Activated CD8-positive, alpha-beta memory T cell treated with anti-CD3 and anti-CD28 coated beads, Interleukin-2, amount 10 ng/mL, durations not matched to agents 7 days and 5 days (primary cell): ENCODE data around the gene IL1B. TPM values are rescaled to one million over a fixed set of nuclear protein-coding genes. Genes with fewer than 3 reads are reported as not detected.

Experiments
- ATAC-seq: fragments of 150-1000 bp; cut with Tn5 transposase; one replicate; pipeline ENCODE4 v1.10.0; 2021; ENCODE audit warnings: moderate library complexity
- CTCF ChIA-PET: fragments of 350-600 bp; sonication (Branson Sonifier 250); formaldehyde crosslinking; loops from one replicate; lab custom pipeline; 2021; ENCODE audit warnings: antibody characterized with exemption; lab: Charles Lee
- DNase-seq: peaks from one replicate; pipeline ENCODE4 v3.0.0-alpha.2; 2020
- H3K27ac Mint-ChIP-seq: one replicate; pipeline ENCODE4 v1.8.0; 2021; ENCODE audit warnings: mild to moderate bottlenecking, mixed read lengths
- H3K27me3 Mint-ChIP-seq: one replicate; pipeline ENCODE4 v1.8.0; 2021; ENCODE audit warnings: mixed read lengths
- H3K36me3 Mint-ChIP-seq: one replicate; pipeline ENCODE4 v1.8.0; 2021; ENCODE audit warnings: mild to moderate bottlenecking, mixed read lengths
- H3K4me1 Mint-ChIP-seq: one replicate; pipeline ENCODE4 v1.8.0; 2021; ENCODE audit warnings: mixed read lengths
- H3K4me3 Mint-ChIP-seq: one replicate; pipeline ENCODE4 v1.8.0; 2021; ENCODE audit warnings: mild to moderate bottlenecking, moderate library complexity, mixed read lengths
- H3K9me3 Mint-ChIP-seq: one replicate; pipeline ENCODE4 v1.8.0; 2022; ENCODE audit warnings: low read depth, mixed read lengths
- total RNA-seq, 2 experiments: library from RNA; stranded (reverse); gene quantifications; one replicate each; pipeline ENCODE4 v1.2.3, GENCODE V29; 2021

Gene IL1B
- total RNA-seq, 2 experiments from 2014 or later = 0.14 TPM; not detected in 1

DNA sequence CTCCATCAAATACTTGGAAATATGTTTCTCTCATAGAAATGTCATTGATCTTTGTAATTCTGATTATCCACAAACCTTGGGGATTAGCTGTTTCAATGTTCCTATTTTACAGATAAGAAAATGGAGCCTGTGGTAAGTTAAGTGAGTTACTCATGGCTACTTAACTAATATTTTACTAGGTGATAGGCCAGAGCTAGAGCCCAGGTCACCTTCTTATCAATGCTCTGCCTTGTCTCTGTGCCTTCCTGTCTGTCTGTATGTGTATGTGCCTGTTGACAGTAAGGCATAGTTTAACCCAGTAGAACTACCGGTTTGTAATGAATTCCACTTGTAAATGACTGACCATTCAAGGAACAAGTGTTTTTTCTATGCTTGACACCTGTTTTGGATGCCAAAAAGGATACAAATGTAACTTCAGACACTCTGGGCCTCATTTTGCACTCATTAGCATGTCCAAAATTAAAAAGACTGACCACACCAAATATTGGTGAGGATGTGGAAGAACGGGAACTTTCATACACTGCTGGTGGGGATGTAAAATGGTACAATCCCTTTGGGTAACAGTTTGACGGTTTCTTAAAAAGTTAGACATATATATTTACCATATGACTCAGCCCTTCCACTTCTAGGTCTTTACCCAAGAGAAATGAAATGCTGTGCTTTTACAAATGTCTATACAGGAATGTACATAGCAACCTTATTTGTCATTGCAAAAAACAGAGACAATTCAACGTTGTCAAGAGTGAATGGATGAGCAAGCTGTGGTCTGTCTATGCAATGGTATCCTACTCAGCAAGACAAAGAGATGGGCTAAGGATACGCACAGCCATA, 32.7 kb downstream of the IL1B start:
- H3K4me3 Mint-ChIP-seq = no peak overlapping the region
- no peaks in the 10 kb centered on the region for H3K27me3 Mint-ChIP-seq
- peaks cover 44% of the 10 kb centered on the region for H3K4me1 Mint-ChIP-seq
- CTCF ChIA-PET = no interaction called here
- H3K27ac Mint-ChIP-seq = peak overlapping the region; percentile 66
- peaks cover 11% of the 10 kb centered on the region for H3K9me3 Mint-ChIP-seq
- H3K36me3 Mint-ChIP-seq = peaks cover 22% of the 10 kb centered on the region
- peak; percentile 69 for ATAC-seq
- no peak for DNase-seq

DNA sequence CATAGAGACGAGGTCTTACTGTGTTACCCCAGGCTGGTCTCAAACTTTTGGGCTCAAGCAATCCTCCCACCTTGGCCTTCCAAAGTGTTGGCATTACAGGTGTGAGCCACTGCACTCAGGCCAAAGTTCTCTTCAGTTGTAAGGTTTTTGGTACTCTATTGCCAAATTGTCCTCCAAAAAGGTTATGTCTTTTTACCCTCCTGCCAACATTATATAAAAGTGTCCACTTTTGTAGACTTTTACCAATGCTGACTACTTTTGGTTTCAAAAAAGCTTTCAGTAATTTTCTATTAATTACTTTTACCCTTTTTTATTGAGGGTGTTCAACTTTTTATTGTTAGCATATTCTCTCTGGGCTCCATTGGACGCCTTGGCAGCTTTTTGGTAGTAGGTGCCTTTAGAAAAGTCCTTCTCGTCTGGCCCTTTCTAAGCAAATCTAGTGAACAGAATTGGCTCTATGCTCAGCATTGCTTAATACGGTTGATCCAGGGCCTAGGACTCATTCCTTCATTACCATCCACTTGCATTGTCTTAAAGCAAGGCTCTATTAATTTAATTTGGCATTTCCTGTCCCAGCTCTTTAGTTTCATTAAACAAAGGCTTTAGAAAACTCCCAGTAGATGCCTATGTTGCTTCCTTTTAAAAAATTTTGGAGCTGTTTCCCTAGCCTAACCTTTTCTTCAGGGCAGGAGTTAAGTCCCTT, 35.5 kb downstream of the IL1B start:
- peaks cover 27% of the 10 kb centered on the region for H3K36me3 Mint-ChIP-seq
- peaks cover 43% of the 10 kb centered on the region for H3K4me1 Mint-ChIP-seq
- no peak for DNase-seq
- no peaks in the 10 kb centered on the region for H3K27me3 Mint-ChIP-seq
- H3K4me3 Mint-ChIP-seq = no peak overlapping the region
- no peak overlapping the region for H3K27ac Mint-ChIP-seq
- CTCF ChIA-PET = interaction anchor here (1.1 to 1.3 kb wide), 3 partner anchors 9 to 84 kb away, joined by 3 read pairs; no protein-coding TSS in a partner anchor
- ATAC-seq = no peak
- peaks cover 5% of the 10 kb centered on the region for H3K9me3 Mint-ChIP-seq

DNA sequence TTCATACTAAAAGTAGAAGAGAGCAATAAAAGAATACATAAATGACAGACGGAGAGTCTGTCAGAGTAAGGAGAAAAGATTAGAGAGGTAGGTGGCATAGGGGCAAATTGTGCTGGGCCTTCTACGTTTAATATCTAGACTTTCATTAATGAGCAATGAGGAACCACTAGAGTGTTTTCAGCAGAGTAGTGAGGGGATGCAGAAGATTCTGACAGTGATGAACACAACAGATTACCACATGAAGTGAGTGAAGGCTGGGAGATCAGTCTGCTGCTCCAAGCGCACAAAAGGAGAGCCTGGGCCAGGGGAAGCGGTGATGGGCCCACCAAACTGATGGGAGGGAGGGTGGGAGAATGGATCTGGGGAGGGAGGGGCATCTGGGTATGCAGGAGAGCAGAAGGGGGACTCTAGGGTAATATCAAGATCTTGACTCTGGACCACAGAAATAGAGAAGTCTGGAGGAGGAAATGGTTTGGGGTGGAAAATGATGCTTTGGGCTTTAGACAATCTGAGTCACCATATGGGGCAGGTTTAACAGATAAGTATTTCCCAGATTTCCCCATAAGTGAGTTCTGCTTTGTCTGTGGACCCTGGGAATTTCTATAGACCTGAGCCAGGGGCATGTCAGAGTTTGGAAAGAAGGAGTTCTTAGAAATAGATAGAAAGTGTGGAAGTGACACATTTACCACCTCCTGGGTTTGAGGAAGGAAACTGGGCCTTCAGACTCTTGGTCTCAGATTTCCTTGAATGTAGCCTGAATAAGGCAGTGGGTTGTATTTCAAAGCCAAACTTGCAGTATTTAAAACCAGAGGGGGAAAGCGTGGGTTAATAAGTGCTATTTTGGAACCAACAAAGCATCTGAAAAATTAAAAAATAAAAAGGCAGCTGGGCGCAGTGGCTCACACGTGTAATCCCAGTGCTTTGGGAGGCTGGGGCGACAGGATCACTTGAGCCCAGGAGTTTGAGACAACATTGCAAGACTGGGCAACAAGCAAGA, 37.3 kb downstream of the IL1B start:
- CTCF ChIA-PET = no interaction called here
- H3K4me3 Mint-ChIP-seq = no peak overlapping the region
- peaks cover 44% of the 10 kb centered on the region for H3K4me1 Mint-ChIP-seq
- H3K9me3 Mint-ChIP-seq = peaks cover 7% of the 10 kb centered on the region
- peak overlapping the region; percentile 71 for H3K27ac Mint-ChIP-seq
- peak; percentile 63 for ATAC-seq
- no peak for DNase-seq
- no peaks in the 10 kb centered on the region for H3K27me3 Mint-ChIP-seq
- peaks cover 28% of the 10 kb centered on the region for H3K36me3 Mint-ChIP-seq

DNA sequence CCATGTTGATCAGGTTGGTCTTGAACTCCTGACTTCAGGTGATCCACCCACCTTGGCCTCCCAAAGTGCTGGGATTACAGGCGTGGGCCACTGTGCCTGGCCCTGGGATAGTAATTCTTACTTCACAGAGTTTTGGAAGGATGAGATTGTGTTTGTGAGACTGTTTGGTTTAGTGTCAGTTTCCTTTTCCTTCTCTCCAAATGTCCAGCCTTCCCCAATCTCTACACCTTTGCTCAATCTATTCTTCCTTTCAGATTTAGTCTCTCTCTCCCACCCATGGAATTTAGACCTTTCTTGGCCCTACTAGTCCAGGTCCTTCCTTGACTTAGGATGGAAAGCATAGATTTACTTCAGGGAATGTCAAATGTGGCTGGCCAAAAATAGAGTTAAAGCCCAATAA, 40.1 kb downstream of the IL1B start:
- Mint-ChIP-seq H3K27me3 (no peaks in the 10 kb centered on the region), H3K4me3 (no peak overlapping the region), H3K36me3 (peaks cover 36% of the 10 kb centered on the region), H3K27ac (no peak overlapping the region), H3K4me1 (peaks cover 37% of the 10 kb centered on the region), H3K9me3 (peaks cover 12% of the 10 kb centered on the region)
- DNase-seq (no peak), ATAC-seq (no peak)
- CTCF ChIA-PET = interaction anchor here (1.0 to 1.6 kb wide), 2 partner anchors 23 to 33 kb away, joined by 4 to 5 read pairs; no protein-coding TSS in a partner anchor

DNA sequence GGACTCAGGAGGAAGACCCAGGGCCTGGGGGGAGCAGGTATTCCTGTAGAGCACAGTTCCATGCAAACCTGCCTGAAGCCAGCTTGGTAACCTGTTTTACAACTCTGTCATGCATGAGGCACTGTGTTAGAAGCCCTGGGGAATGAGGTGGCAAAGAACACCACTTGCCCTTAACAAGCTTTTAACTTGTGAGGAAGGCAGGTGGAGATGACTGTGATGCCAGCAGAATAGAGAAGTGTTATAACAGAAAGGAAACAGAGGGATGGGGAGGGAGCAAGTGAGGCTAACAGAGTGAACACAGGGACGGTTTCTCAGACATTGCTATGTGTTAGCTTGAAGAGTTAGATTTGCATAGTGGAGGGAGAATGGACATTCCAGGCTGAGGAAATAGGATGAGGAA, 40.8 kb downstream of the IL1B start:
- no peak overlapping the region for H3K4me3 Mint-ChIP-seq
- H3K4me1 Mint-ChIP-seq = peaks cover 37% of the 10 kb centered on the region
- peaks cover 12% of the 10 kb centered on the region for H3K9me3 Mint-ChIP-seq
- peaks cover 36% of the 10 kb centered on the region for H3K36me3 Mint-ChIP-seq
- H3K27me3 Mint-ChIP-seq = no peaks in the 10 kb centered on the region
- ATAC-seq (no peak), DNase-seq (no peak)
- CTCF ChIA-PET = interaction anchor here (0.6 to 1.6 kb wide), 4 partner anchors 12 to 33 kb away, joined by 4 to 6 read pairs (median 4); partner anchors contain the start of gene IL1A
- no peak overlapping the region for H3K27ac Mint-ChIP-seq

DNA sequence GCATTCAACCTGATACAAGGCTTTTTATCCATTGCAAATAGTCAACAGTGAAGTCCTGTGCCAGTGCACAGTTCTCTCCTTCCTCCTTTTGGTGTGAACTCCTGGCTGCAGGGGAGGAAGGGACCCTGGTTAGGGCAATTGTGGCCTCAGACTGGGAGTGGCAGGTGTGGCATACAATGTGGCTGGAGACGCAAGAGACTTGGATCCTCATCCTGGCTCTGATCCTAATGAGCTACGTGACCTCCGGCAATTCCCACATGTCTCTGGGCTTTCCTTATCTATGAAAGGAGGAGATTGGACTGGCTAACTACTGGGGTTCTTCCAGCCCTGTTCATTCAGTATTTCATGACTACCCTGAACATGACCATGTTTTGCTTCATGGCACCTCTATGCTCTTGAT, 41.7 kb downstream of the IL1B start:
- Mint-ChIP-seq H3K9me3 (peaks cover 12% of the 10 kb centered on the region), H3K4me1 (peaks cover 31% of the 10 kb centered on the region), H3K27me3 (no peaks in the 10 kb centered on the region), H3K36me3 (peaks cover 37% of the 10 kb centered on the region), H3K4me3 (no peak overlapping the region), H3K27ac (peak overlapping the region; percentile 16)
- ATAC-seq (no peak), DNase-seq (no peak)
- CTCF ChIA-PET = interaction anchor here (1.4 to 1.6 kb wide), 2 partner anchors 11 to 32 kb away, joined by 4 to 6 read pairs; partner anchors contain the start of gene IL1A

DNA sequence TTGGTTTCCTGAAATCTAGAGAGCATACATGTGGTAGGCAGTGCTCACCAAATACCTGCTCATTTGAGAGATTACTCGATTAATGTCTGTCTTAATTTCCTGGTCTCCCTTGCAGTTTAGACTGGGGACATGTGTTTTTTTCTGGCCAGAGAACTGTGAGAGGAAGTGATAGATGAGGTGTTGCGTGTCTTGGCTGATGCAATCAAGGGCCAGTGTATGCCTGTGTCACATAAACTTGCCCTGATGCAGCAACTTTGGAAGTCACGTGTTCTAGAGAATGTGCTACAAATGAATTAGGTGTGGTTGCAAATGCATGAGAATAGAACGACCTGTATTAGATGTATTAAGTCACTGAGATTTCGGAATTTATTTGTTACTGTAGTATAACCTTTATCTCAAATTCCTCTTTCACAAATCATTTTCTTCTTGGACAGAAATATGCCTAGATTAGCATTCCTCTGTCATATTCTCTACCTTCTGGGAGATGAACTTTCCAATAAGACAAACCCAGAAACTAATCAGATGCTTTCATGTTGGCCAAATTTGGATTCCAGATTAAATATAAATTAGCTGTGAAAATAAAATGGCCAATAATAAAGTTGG, 42.3 kb downstream of the IL1B start:
- ATAC-seq (peak; percentile 94), DNase-seq (peak; percentile 81)
- Mint-ChIP-seq H3K36me3 (peaks cover 36% of the 10 kb centered on the region), H3K27me3 (no peaks in the 10 kb centered on the region), H3K4me1 (peaks cover 25% of the 10 kb centered on the region), H3K27ac (peak overlapping the region; percentile 58), H3K9me3 (peaks cover 12% of the 10 kb centered on the region), H3K4me3 (no peak overlapping the region)
- CTCF ChIA-PET = interaction anchor here (1.3 kb wide), 1 partner anchor 91 kb away, joined by 4 read pairs; no protein-coding TSS in a partner anchor

DNA sequence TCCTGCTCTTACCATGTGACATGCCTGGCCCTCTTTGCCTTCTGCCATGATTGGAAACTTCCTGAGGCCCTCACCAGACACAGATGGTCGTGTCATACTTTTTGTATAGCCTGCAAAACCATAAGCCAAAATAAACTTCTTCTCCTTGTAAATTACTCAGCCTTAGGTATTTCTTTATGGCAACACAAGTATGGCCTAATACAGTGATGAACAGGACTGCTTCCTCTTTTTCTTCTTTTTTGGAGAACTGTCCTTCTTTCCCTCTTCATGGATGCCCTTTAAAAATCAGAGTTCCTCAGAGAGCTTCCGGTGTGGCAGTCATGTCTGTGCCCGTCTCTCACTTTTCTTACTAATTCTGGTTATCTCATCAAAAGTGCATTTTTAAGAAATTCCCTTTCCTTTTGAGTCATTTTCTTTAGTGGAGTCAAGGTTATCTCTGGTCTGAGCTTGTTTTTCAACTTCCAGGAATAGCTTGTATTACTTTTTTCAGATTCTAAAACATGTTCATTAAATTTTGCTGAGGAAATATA, 43.1 kb downstream of the IL1B start:
- Mint-ChIP-seq H3K9me3 (peaks cover 12% of the 10 kb centered on the region), H3K36me3 (peaks cover 34% of the 10 kb centered on the region), H3K27ac (peak overlapping the region; percentile 34), H3K4me1 (peaks cover 20% of the 10 kb centered on the region), H3K27me3 (no peaks in the 10 kb centered on the region), H3K4me3 (no peak overlapping the region)
- ATAC-seq (peak; percentile 40), DNase-seq (no peak)
- CTCF ChIA-PET = interaction anchor here (1.3 kb wide), 1 partner anchor 92 kb away, joined by 4 read pairs; no protein-coding TSS in a partner anchor

DNA sequence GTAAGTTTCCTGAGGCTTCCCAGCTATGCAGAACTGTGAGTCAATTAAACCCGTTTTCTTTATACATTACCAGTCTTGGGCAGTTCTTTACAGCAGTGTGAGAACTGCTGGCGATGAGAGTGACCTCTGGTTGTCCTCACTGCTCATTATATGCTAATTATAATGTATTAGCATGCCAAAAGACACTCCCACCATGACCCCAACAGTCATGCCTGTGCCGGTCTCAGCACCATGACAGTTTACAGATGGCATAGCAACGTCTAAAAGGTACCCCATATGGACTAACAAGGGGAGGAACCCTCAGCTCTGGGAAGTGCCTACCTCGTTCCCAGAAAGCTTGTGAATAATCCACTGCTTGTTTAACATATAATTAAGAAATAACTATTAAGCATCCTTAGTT, 44.2 kb downstream of the IL1B start:
- DNase-seq (no peak), ATAC-seq (no peak)
- Mint-ChIP-seq H3K4me1 (peaks cover 24% of the 10 kb centered on the region), H3K27ac (no peak overlapping the region), H3K27me3 (no peaks in the 10 kb centered on the region), H3K4me3 (no peak overlapping the region), H3K9me3 (peaks cover 9% of the 10 kb centered on the region), H3K36me3 (peaks cover 28% of the 10 kb centered on the region)
- CTCF ChIA-PET = no interaction called here

DNA sequence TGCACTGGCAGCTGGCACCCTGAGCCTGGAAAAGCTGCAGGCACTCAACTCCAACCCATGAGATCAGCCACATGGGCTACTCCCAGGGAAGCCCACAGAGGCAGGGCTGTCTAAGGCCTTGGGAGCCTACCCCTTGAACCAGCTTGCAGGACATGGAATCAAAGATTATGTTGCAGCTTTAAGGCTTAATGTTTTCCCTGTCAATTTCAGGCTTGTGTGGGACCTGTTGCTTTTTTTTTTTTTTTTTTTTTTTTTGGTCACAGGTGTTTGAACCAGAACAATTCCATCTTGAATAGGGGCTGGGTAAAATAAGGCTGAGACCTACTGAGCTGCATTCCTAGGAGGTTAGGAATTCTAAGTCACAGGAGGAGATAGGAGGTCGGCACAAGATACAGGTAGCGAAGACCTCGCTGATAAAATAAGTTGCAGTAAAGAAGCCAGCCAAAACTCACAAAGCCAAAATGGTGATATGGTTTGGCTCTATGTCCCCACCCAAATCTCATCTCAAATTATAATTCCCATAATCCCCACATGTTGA, 44.8 kb downstream of the IL1B start:
- Mint-ChIP-seq H3K27me3 (no peaks in the 10 kb centered on the region), H3K4me3 (no peak overlapping the region), H3K4me1 (peaks cover 29% of the 10 kb centered on the region), H3K9me3 (peaks cover 7% of the 10 kb centered on the region), H3K36me3 (peaks cover 22% of the 10 kb centered on the region), H3K27ac (no peak overlapping the region)
- CTCF ChIA-PET = no interaction called here
- DNase-seq (no peak), ATAC-seq (no peak)

DNA sequence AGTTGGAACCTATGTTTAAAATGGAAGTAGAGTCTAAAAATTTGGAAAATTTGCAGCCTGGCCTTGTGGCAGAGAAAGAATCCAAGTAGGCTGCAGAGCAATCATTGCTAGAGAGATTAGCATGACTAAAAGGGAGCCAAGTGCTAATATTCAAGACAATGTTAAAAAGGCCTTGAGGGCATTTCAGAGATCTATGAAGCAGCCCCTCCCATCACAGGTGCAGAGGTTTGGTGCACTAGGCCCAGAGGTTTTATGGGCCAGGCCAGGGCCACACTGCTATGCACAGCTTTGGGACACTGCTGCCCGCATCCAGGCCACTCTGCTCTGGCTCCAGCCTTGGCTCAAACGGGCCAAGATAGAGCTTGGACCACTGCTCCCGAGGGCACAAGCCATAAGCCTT, 45.6 kb downstream of the IL1B start:
- no peak overlapping the region for H3K27ac Mint-ChIP-seq
- H3K4me1 Mint-ChIP-seq = peaks cover 33% of the 10 kb centered on the region
- H3K27me3 Mint-ChIP-seq = no peaks in the 10 kb centered on the region
- peaks cover 19% of the 10 kb centered on the region for H3K36me3 Mint-ChIP-seq
- DNase-seq = no peak
- no peak for ATAC-seq
- CTCF ChIA-PET = no interaction called here
- no peak overlapping the region for H3K4me3 Mint-ChIP-seq
- peaks cover 7% of the 10 kb centered on the region for H3K9me3 Mint-ChIP-seq

DNA sequence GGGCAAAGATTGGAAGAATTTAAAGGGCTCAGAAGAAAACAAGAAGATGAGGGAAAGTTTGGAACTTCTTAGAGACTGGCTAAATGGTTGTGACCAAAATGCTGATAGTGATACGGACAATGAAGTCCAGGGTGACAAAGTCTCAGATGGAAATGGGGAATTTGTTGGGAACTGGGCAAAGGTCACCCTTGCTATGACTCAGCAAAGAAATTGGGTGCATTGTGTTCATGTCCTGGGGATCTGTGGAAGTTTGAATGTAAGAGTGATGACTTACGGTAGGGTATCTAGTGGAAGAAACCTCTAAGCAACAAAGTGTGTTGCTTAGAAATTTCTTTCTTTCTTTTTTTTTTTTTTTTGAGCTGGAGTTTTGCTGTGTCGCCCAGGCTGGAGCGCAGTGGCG, 46.3 kb downstream of the IL1B start:
- Mint-ChIP-seq H3K4me3 (no peak overlapping the region), H3K9me3 (peaks cover 5% of the 10 kb centered on the region), H3K27ac (no peak overlapping the region), H3K27me3 (no peaks in the 10 kb centered on the region), H3K36me3 (peaks cover 16% of the 10 kb centered on the region), H3K4me1 (peaks cover 30% of the 10 kb centered on the region)
- CTCF ChIA-PET = interaction anchor here (1.0 kb wide), 1 partner anchor 19 kb away, joined by 3 read pairs; no protein-coding TSS in a partner anchor
- DNase-seq = no peak
- ATAC-seq = no peak
